MCF 10A (cell line): ENCODE data around the gene C2orf80. TPM values are rescaled to one million over a fixed set of nuclear protein-coding genes. Genes with fewer than 3 reads are reported as not detected.
A peak's percentile ranks its signal among the peaks of the same experiment; 100 is the strongest.

ENCODE experiments used
- Bru-seq: library from RNA; stranded (reverse); fragments of 400-500 nt; gene quantifications from one replicate; lab custom pipeline; 2021; lab: Mats Ljungman, UMichigan
- BruChase-seq, 2 experiments: library from RNA; stranded (reverse); fragments of 400-500 nt; gene quantifications; one replicate each; lab custom pipeline; 2021; lab: Mats Ljungman, UMichigan
- BruUV-seq: library from RNA; stranded (reverse); fragments of 400-500 nt; replicated peaks from 2 replicates; lab custom pipeline; 2021; lab: Mats Ljungman, UMichigan
- CTCF ChIA-PET: fragments of 300-600 bp; sonication (Branson Sonifier 250); formaldehyde crosslinking; extraction: SDS; loops from one replicate; lab custom pipeline; 2021; ENCODE audit warnings: antibody characterized with exemption, inconsistent platforms; lab: Yijun Ruan, JAX
- POLR2A ChIA-PET: fragments of 300-600, 350-650 bp; sonication (Branson Sonifier 250); formaldehyde crosslinking; extraction: SDS; loops from one replicate; lab custom pipeline; 2020; ENCODE audit warnings: antibody characterized with exemption, inconsistent platforms; lab: Yijun Ruan, JAX
- DNase-seq: peaks from one replicate; pipeline ENCODE4 v3.0.0-alpha.2; 2018; ENCODE audit not compliant: unreplicated experiment
- H3K27ac Mint-ChIP-seq: one replicate; pipeline ENCODE4 v1.8.0; 2022; ENCODE audit warnings: mild to moderate bottlenecking, low read depth, mixed read lengths; ENCODE audit not compliant: unreplicated experiment
- H3K27me3 Mint-ChIP-seq: one replicate; pipeline ENCODE4 v1.8.0; 2022; ENCODE audit warnings: mixed read lengths; ENCODE audit not compliant: insufficient read depth, unreplicated experiment
- H3K36me3 Mint-ChIP-seq: one replicate; pipeline ENCODE4 v1.8.0; 2022; ENCODE audit warnings: mild to moderate bottlenecking, moderate library complexity, mixed read lengths; ENCODE audit not compliant: insufficient read depth, unreplicated experiment
- H3K4me1 Mint-ChIP-seq: one replicate; pipeline ENCODE4 v1.8.0; 2022; ENCODE audit warnings: mixed read lengths; ENCODE audit not compliant: insufficient read depth, unreplicated experiment
- H3K4me3 Mint-ChIP-seq: one replicate; pipeline ENCODE4 v1.8.0; 2022; ENCODE audit warnings: mild to moderate bottlenecking, moderate library complexity, mixed read lengths; ENCODE audit not compliant: unreplicated experiment
- H3K9me3 Mint-ChIP-seq: one replicate; pipeline ENCODE4 v1.8.0; 2022; ENCODE audit warnings: mixed read lengths; ENCODE audit not compliant: unreplicated experiment
- CTCF ChIP-seq: fragments of 200-600 bp; IDR thresholded peaks from one replicate; pipeline ENCODE4 v1.8.0; 2022; ENCODE audit warnings: antibody characterized with exemption, mild to moderate bottlenecking; ENCODE audit not compliant: unreplicated experiment
- intact Hi-C: fragments of 100-400 bp; cut with micrococcal nuclease; formaldehyde crosslinking; loops from 2 replicates; pipeline ENCODE4 v1.14.1; 2022
- long read RNA-seq: library from polyadenylated mRNA; stranded (forward); transcript quantifications from one replicate; pipeline ENCODE4 v2.0.0, GENCODE V29; 2022
- total RNA-seq: library from RNA; stranded (reverse); gene quantifications from 2 replicates; pipeline ENCODE4 v1.2.3, GENCODE V29; 2022

The C2orf80 gene
- total RNA-seq = not detected in 2 replicates
- not detected for Bru-seq, nascent RNA
- percentile 2 among the genes with signal in this experiment for BruChase-seq, experiment 1, labeled RNA remaining after a 6-hour chase
- not detected for BruChase-seq, experiment 2, labeled RNA remaining after a 2-hour chase
- long read RNA-seq = 0 reads

GRCh38 chr2:208189810-208190503 is at the start of gene C2orf80:
Gene C2orf80 (minus strand): TSS chr2:208190030. CDS start chr2:208186986, 3,044 bp downstream.
- ChIA-PET POLR2A (no interaction called here), CTCF (interaction anchor here (0.6 to 1.1 kb wide), 3 partner anchors 14 to 100 kb away, joined by 3 to 5 read pairs (median 4); no protein-coding TSS in a partner anchor)
- H3K4me1 Mint-ChIP-seq = no peaks in the 10 kb centered on the region
- intact Hi-C loops = no loop called here
- no peaks in the 10 kb centered on the region for H3K36me3 Mint-ChIP-seq
- peaks cover 2% of the 10 kb centered on the region for H3K27me3 Mint-ChIP-seq
- no peak for DNase-seq
- no peak within 1 kb of the TSS for H3K4me3 Mint-ChIP-seq
- BruUV-seq = no TSS peak
- no peak for TF ChIP-seq CTCF
- H3K27ac Mint-ChIP-seq = no peak within 1 kb of the TSS
- H3K9me3 Mint-ChIP-seq = no peaks in the 10 kb centered on the region

- DNase-seq = no peak
- peaks cover 52% of the 10 kb centered on the region for H3K36me3 Mint-ChIP-seq
These were observed 46.0 kb upstream of the C2orf80 start for GRCh38 chr2:208235860-208236259.

GRCh38 chr2:208234786-208235185 is 45.0 kb upstream of the C2orf80 start:
- H3K36me3 Mint-ChIP-seq = peaks cover 44% of the 10 kb centered on the region
- ChIA-PET CTCF (interaction anchor here (0.8 to 1.0 kb wide), 2 partner anchors 12 to 60 kb away, joined by 3 to 5 read pairs; no protein-coding TSS in a partner anchor), POLR2A (interaction anchor here (2.2 kb wide), 1 partner anchor 43 kb away, joined by 5 read pairs; no protein-coding TSS in a partner anchor)
- peaks cover 14% of the 10 kb centered on the region for H3K9me3 Mint-ChIP-seq
- intact Hi-C loops = no loop called here
- no peaks in the 10 kb centered on the region for H3K27me3 Mint-ChIP-seq
- no peak overlapping the region for H3K4me3 Mint-ChIP-seq
- no TSS peak for BruUV-seq
- H3K27ac Mint-ChIP-seq = no peak overlapping the region
- DNase-seq = no peak
- H3K4me1 Mint-ChIP-seq = no peaks in the 10 kb centered on the region
- TF ChIP-seq CTCF = no peak

More at GRCh38 chr2:208235860-208236259, 46.0 kb upstream of the C2orf80 start:
- peaks cover 14% of the 10 kb centered on the region for H3K9me3 Mint-ChIP-seq
- intact Hi-C loops = no loop called here
- H3K27ac Mint-ChIP-seq = no peak overlapping the region
- no peak for TF ChIP-seq CTCF
- no peaks in the 10 kb centered on the region for H3K4me1 Mint-ChIP-seq
- H3K27me3 Mint-ChIP-seq = no peaks in the 10 kb centered on the region
- CTCF ChIA-PET = no interaction called here
- POLR2A ChIA-PET = no interaction called here
- BruUV-seq = no TSS peak
- H3K4me3 Mint-ChIP-seq = no peak overlapping the region

GRCh38 chr2:208228476-208228875 is 38.6 kb upstream of the C2orf80 start:
- ChIA-PET CTCF (interaction anchor here (0.6 to 1.8 kb wide), 5 partner anchors 16 to 53 kb away, joined by 3 to 6 read pairs (median 4); no protein-coding TSS in a partner anchor), POLR2A (interaction anchor here (0.7 kb wide), 1 partner anchor 41 kb away, joined by 3 read pairs; no protein-coding TSS in a partner anchor)
- Mint-ChIP-seq H3K27ac (no peak overlapping the region), H3K4me1 (peaks cover 5% of the 10 kb centered on the region), H3K36me3 (no peaks in the 10 kb centered on the region), H3K9me3 (peaks cover 8% of the 10 kb centered on the region), H3K27me3 (no peaks in the 10 kb centered on the region), H3K4me3 (no peak overlapping the region)
- intact Hi-C loops = no loop called here
- no peak for DNase-seq
- TF ChIP-seq CTCF = no peak
- no TSS peak for BruUV-seq
